Stimulated activated CD4-positive, alpha-beta T cell treated with anti-CD3 and anti-CD28 coated beads, Interleukin-15, amount 100 ng/mL, for 24 hours (primary cell): ENCODE measurements around the gene SBNO2.

Experiments
- DNase-seq: peaks from one replicate; pipeline ENCODE4 v3.0.0-alpha.2; 2020

The SBNO2 gene

GRCh38 chr19:1151917-1152587 is 22.0 kb downstream of the SBNO2 start:
- DNase-seq: no peak

DNA sequence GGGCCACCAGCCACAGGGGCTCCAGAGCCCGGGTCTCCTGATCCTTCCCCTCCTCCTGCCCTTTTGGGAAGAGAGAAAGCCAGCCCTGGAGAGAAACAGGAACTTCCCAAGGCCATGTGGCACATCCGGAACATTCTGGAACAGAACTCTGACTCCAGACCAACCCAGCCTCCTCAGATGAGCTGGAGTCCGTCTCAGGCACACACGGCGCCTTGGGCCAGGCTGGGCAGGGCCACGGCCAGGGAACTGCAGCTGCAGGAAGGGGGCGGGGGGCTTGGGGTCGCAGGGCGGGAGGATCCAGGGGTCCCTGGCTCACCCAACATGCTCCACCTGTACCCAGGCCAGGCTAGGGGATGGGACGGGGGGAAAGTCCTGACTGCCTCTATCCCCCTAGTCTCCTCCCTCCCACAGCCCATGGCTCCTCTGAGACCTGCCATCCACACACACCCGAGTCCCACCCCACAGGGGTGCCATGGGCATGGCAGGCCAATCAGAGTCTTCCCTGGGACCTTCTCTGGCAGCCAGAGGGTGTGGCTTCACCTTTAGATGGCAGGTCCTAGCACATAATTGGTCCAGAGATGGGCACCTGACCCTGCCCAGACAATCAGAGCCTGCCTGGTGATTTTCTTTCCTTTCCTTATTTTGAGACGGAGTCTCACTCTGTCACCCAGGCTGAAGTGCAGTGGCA is 22.9 kb downstream of the SBNO2 start:
- no peak for DNase-seq

DNA sequence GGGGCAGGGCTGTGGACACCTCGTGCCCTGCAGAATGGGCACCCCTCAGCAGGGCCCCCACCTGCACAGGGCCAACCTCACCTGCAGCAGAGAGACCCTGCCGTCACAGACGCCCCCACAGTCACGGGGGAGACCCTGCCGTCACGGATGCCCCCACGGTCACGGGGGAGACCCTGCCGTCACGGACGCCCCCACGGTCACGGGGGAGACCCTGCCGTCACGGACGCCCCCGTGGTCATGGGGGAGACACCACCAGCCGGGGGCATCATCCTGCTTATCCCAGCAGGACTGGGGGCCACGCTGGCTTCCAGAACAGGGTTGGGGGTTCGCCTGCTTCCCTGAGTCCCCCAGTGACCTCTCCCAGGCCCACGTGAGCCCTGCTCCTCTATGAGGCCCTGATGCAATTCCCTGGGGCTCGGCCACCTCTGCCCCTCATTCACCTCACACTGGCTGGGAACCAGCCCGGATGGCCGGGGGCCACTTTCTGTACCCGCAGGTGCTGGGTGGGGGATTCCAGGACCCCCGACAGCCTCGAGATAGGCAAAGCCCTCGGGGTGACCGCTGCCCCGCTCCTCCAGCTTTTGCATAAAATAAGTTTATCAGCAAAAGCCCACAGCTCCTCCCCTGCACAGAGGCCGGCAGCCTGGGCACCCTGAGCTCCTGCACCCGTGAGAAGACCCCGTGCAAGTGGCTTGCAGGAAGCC is 23.6 kb downstream of the SBNO2 start:
- DNase-seq: no peak

DNA sequence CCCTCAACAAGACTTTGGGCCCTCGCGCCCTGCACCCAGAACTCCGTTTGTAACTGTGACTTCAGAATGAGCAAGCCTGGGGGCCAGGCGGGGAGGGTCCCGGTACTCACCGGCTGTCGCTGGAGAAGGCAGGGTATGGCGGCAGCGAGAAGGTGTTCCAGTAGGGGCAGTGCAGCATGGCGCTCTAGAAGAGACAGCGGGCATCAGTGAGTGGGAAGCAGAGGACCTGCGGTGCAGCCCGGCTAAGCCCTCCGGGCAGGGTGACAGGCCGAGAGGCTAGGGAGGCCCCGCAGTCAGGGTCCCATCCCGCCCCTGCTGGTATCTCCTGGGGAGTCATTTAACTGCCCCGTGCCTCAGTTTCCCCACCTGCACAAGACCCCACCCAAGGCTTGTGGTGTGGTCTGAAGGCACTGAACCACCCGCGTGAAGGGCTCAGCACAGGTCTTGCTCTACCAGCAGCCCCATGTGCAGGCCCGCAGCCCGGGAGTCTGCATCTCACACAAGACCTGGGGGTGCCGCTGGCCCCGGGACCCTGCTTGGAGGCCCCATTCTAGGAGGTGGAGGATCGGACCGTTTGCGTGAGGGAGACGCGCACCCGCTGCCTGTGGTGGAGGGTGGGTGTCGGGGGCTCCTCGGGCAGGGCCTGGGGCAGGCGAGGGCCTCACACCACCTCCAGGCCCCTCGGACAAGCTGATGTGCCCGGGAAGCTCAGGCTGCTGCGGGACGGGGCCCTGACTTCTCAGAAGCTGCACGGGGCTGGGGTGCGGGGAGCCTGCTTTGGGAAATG is 24.6 kb downstream of the SBNO2 start:
- no peak for DNase-seq

DNA sequence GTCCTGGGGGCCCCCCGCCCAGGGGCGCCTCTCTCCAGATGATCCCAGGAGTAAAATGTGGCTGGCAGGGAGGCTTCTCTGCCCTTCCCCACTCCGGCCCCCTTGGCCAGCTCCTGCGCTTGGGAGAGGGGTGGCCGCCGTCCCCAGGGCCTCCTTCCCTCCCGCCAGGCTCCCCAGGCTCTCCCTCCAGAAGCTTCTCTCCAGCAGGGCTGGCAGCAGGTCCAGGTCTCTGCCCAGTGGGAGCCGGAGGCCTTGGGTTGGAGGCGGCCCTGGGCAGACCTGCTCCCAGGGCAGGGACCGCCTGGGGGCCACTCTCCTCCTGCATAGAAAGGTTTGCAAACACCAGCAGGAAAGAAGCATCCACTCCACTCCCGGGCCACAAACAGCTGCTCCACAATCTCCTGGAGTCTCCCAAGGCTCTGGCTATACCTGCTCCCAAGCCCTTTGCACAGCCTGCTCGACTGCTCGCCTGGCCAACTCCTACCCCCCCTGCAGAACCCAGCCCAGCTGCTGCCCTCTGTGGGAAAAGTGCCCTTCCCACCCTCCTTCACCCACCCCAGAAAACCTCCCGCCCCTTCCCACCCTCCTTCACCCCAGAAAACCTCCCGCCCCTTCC is 26.0 kb downstream of the SBNO2 start:
- no peak for DNase-seq

DNA sequence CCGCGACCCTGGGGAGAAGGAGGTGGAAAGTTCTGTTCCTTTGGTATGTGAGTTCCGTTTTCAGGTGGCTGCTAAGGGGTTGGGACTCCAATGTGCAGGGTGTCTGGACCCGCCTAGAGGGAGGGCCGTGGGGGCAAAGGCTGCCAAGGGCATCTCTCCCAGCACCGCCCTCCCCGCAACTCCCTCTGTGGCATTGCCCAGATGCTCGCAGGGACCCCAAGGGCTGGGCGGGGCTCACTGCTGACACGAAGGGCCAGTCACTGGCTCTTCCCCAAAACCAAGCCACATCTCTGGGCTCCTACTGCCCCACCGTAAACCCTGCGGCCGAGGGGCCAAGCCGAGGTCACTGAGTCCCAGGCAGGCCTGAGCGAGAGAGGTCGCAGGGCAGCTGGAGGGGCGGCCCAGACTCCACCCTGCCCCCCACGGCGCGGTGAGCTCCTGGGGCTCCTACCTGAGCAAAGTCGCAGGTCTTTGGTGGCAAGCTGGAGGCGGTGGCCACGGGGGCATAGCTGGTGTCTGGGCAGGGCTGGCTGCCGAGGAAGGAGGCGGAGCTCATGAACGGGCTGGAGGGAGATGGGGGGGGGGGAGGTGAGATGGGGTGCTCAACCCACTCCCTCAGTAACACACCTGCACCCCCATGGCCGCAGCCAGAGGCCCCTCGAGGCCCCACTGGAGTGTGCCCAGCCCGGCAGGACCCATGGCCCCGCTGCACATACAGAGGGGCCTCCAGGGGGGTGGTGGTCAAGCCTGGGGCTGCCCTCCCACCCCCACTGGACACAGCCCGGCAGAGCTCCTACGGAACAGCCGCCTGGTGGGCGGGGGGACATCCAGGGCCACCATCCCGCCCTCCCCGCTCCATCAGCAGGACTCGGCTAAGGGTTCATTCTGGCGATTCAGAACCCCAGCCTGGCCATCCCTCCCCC is 26.9 kb downstream of the SBNO2 start:
- no peak for DNase-seq

- DNase-seq: no peak
Observed at GRCh38 chr19:1146412-1146699, 27.7 kb downstream of the SBNO2 start.

- DNase-seq: no peak
Observed at GRCh38 chr19:1145635-1146411, 28.2 kb downstream of the SBNO2 start.

- no peak for DNase-seq
Observed at GRCh38 chr19:1144741-1145140, 29.3 kb downstream of the SBNO2 start.

- DNase-seq: no peak
Observed at GRCh38 chr19:1143828-1144399, 30.2 kb downstream of the SBNO2 start.

GRCh38 chr19:1141944-1142343 is 32.1 kb downstream of the SBNO2 start:
- DNase-seq: no peak

GRCh38 chr19:1140272-1141027 is 33.6 kb downstream of the SBNO2 start:
- no peak for DNase-seq

DNA sequence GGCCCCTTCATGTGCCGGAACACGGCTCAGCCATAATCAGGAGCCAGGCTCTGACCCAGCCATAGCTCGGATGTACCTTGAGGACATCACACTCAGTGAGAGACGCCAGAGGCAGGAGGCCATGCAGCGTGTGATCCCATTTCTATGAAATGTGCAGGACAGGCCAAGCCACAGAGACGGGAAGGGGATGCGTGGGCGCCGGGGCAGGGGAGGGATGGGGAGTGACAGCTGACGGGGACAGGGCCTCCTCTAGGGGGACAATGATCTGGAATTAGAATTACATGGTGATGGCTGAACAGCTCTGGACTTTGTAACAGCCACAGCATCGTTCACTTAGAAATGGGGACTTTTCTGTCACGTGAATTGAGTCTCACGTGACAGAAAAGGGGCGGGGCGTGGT is 34.9 kb downstream of the SBNO2 start:
- DNase-seq: no peak

GRCh38 chr19:1138121-1138520 is 35.9 kb downstream of the SBNO2 start:
- DNase-seq: no peak

- DNase-seq: no peak
Observed at GRCh38 chr19:1136621-1137317, 37.3 kb downstream of the SBNO2 start.

DNA sequence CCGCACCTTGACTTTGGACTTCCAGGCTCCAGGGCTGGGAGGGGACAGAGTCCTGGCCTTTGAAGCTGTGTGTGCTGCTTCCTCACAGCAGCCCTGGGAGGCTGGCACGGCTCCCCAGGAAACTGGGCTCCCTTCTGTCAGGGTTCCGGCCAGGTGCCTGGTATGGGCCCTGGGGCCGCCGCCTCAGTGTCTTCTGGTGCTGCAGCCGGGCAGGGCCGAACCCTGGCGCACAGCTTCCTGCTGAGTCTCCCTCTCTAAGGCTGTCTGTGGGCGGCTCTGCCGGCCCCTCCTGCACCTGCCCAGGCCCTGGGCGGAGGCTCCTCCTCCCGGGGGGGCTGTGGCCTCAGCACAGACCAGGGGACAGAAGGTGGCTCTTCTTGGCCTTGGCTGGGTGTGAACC is 37.9 kb downstream of the SBNO2 start:
- no peak for DNase-seq

GRCh38 chr19:1135454-1135853 is 38.6 kb downstream of the SBNO2 start:
- DNase-seq: no peak

DNA sequence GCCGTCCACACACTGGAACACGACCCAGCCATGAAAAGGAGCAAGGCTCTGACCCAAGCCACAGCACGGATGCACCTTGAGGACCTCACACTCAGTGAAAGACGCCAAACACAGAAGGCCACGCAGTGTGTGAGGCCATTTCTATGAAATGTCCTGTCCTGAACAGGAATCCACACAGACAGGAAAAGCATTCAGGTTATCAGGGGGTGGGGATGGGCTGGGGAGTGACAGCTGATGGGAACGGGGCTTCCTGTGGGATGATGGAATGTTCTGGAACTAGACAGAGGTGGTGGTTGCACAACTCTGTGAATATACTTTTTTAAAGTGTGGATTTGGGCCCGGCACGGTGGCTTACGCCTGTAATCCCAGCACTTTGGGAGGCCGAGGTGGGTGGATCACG is 39.6 kb downstream of the SBNO2 start:
- DNase-seq: no peak

DNA sequence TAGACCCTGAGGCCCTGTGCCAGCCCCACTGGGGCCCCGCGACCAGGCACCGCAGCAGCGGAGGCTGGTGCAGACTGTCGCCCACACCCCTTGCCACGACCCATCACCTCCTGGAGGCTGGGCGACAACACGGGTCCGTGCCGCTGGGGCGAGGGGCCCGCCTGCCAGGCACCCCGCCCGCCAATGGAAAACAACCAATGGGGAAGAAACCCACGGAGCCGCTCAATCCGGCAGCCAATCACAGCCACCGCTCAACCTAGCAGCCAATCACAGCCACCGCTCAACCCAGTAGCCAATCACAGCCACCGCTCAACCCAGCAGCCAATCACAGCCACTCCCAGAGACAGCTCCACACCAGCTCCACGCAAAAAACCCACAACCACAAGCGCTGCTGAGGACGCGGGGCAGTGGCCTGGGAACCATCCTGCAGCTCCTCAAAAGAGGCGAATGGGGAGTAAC is 40.6 kb downstream of the SBNO2 start:
- DNase-seq: peak; percentile 85
